ENCODE results near the gene XRCC2.

The XRCC2 gene

GRCh38 chr7:152615031-152615741 lies 60.8 kb downstream of the XRCC2 start:
- no peak for DNase-seq (ENCODE audit: low read depth, low spot score)

- no peak for DNase-seq (ENCODE audit: low read depth, low spot score)
Observed at GRCh38 chr7:152608656-152609055, 67.3 kb downstream of the XRCC2 start.

DNA sequence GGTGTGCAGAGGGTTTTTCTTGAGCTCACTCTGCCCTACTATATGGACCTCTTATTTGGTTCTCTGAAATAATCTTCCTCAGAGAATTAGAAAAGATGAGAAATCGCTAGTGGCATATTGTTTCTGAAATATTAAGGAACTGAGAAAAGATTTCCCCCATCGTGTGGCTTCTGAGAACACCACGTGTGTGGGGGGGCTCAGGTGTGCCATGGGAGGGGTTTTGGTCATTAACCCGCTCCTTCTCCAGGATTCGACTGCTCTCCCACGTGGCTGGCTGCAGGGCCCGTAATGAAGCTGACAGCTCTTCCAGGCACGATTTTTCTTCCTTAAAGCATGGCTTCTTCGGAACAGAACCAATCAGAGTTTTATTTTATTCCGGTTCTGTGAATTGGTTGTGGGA lies 67.7 kb downstream of the XRCC2 start:
- no peak for DNase-seq (ENCODE audit: low read depth, low spot score)

- no peak for DNase-seq (ENCODE audit: low read depth, low spot score)
Observed at GRCh38 chr7:152607007-152607406, 68.9 kb downstream of the XRCC2 start.

GRCh38 chr7:152602962-152603361 lies 73.0 kb downstream of the XRCC2 start:
- DNase-seq (ENCODE audit: low read depth, low spot score): no peak

- no peak for DNase-seq (ENCODE audit: low read depth, low spot score)
Observed at GRCh38 chr7:152601305-152601798, 74.6 kb downstream of the XRCC2 start.

- no peak for DNase-seq (ENCODE audit: low read depth, low spot score)
Observed at GRCh38 chr7:152600266-152600665, 75.7 kb downstream of the XRCC2 start.

GRCh38 chr7:152597507-152597906 lies 78.4 kb downstream of the XRCC2 start:
- DNase-seq (ENCODE audit: low read depth, low spot score): no peak

GRCh38 chr7:152596824-152597223 lies 79.1 kb downstream of the XRCC2 start:
- DNase-seq (ENCODE audit: low read depth, low spot score): no peak
